HG03045 (cell line): ENCODE results near the gene SMCP.

ENCODE experiments used
- ATAC-seq: cut with Tn5 transposase; IDR thresholded peaks from one replicate; pipeline ENCODE4 v1.9.1; 2021; ENCODE audit warnings: mild to moderate bottlenecking, moderate library complexity; ENCODE audit not compliant: unreplicated experiment

The SMCP gene

GRCh38 chr1:152878042-152878441 is at the start of gene SMCP:
TSS of gene SMCP (plus strand) at chr1:152878322. CDS start at chr1:152884423, 6,101 bp downstream.
- no peak for ATAC-seq

GRCh38 chr1:152836870-152837269 is 41.3 kb upstream of the SMCP start:
- no peak for ATAC-seq

GRCh38 chr1:152842556-152842955 is 35.6 kb upstream of the SMCP start, which contains the start of gene LCE6A:
TSS of gene LCE6A (plus strand) at chr1:152842856. CDS start at chr1:152843521, 665 bp downstream.
- ATAC-seq, result no peak

GRCh38 chr1:152855661-152856060 is 22.5 kb upstream of the SMCP start:
- no peak for ATAC-seq

GRCh38 chr1:152858062-152858461 is 20.1 kb upstream of the SMCP start:
- ATAC-seq, result no peak

- no peak for ATAC-seq
These were observed 18.4 kb upstream of the SMCP start, which contains the start of gene LCE7A for GRCh38 chr1:152859696-152860095. TSS of gene LCE7A (plus strand) at chr1:152859996. CDS start at chr1:152860698, 702 bp downstream.

GRCh38 chr1:152860129-152860528 is 18.0 kb upstream of the SMCP start:
- ATAC-seq, result no peak

GRCh38 chr1:152861374-152861773 is 16.7 kb upstream of the SMCP start:
- no peak for ATAC-seq

GRCh38 chr1:152864443-152864842 is 13.7 kb upstream of the SMCP start:
- no peak for ATAC-seq

GRCh38 chr1:152866321-152866720 is 11.8 kb upstream of the SMCP start:
- no peak for ATAC-seq

GRCh38 chr1:152869808-152870419 is 8.2 kb upstream of the SMCP start:
- ATAC-seq, result peak; percentile 61

GRCh38 chr1:152870831-152871730 is 7.0 kb upstream of the SMCP start:
- no peak for ATAC-seq

- no peak for ATAC-seq
These were observed 6.4 kb upstream of the SMCP start for GRCh38 chr1:152871731-152872126.

GRCh38 chr1:152873495-152873894 is 4.6 kb upstream of the SMCP start:
- ATAC-seq, result no peak

- no peak for ATAC-seq
These were observed 1.3 kb upstream of the SMCP start for GRCh38 chr1:152876827-152877226.

GRCh38 chr1:152879559-152880198 is 1.6 kb downstream of the SMCP start:
- ATAC-seq, result no peak

- no peak for ATAC-seq
These were observed 2.2 kb downstream of the SMCP start for GRCh38 chr1:152880316-152880715.

GRCh38 chr1:152880907-152881306 is 2.8 kb downstream of the SMCP start:
- no peak for ATAC-seq

- no peak for ATAC-seq
These were observed 6.0 kb downstream of the SMCP start for GRCh38 chr1:152884085-152884484.

GRCh38 chr1:152884506-152884905 is 6.4 kb downstream of the SMCP start:
- ATAC-seq, result no peak

- ATAC-seq, result no peak
These were observed 7.0 kb downstream of the SMCP start for GRCh38 chr1:152884966-152885624.
